Activated CD4-positive, alpha-beta T cell treated with anti-CD3 and anti-CD28 coated beads for 48 hours (primary cell): ENCODE data around the gene CCL7.
"Not testable (repeated sequence)": the region's sequence is repeated elsewhere in the genome, so short reads cannot be mapped to it uniquely, and the experiment has no call there.

Source experiments
- DNase-seq: peaks from one replicate; pipeline ENCODE4 v3.0.0-alpha.2; 2020

Gene CCL7

DNA sequence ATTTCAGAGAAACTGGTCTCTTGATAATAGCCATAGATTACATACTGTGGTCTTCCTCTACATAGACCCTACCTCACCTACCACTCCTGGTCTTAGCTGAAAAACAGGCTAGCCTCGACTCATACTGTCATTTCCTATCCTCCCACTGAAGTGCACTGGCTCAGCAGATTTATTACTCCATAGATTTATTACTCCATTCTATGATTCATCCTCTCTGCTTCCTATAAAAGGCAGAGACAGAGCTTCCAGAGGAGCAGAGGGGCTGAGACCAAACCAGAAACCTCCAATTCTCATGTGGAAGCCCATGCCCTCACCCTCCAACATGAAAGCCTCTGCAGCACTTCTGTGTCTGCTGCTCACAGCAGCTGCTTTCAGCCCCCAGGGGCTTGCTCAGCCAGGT lies at the start of gene CCL7:
CCL7 (plus strand) TSS at position 253 of the 400 bp plus-strand sequence; CDS start at position 323, 70 bp downstream.
- no peak for DNase-seq

DNA sequence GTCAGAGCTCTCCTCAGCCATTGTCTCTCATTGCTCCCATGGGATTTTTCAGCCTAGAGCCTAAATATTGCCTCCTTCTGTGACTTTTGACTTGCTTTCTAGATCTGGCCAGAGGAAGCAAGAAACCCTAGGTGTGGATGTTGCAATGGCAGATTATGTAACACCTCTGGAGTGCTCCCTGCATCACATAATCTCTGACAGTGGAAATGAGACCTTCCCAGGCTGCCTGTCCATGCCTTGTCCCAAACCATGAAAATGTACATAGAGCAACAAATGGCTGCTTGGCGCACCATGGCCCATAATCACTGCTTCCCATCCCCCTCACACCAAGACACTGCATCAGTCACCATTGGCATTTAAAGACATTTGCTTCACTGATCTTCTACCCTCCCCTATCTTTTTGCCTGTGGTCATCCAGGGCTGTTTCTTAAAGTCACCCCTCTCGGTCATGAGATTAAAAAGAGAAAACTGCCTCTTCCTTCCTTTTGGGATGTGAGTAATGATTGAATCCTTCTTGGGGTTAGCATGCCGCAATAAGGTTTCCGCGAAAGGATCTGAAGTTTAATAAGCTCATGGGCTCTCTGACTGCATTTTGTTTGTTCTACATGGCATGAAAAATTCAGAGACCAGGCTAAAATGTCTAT lies 49.1 kb upstream of the CCL7 start:
- DNase-seq = no peak

DNA sequence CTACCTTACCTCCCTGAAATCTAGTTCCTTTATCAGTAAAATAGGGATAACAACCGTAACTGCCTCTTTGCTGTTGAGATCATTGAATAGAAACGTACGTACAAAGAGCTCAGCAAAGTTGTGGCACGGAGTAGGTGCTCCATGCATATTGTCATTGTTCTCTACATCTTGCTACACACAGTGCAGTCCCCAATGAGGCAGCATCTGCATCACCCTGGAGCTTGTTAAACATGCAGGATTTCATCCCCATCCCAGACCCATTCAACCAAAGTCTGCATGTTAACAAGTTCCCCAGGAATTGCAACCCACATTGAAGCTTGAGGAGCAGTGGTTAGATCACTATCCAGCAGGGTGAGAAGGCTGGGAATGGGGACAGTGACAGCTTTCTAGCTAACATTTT lies 48.6 kb upstream of the CCL7 start:
- no peak for DNase-seq

DNA sequence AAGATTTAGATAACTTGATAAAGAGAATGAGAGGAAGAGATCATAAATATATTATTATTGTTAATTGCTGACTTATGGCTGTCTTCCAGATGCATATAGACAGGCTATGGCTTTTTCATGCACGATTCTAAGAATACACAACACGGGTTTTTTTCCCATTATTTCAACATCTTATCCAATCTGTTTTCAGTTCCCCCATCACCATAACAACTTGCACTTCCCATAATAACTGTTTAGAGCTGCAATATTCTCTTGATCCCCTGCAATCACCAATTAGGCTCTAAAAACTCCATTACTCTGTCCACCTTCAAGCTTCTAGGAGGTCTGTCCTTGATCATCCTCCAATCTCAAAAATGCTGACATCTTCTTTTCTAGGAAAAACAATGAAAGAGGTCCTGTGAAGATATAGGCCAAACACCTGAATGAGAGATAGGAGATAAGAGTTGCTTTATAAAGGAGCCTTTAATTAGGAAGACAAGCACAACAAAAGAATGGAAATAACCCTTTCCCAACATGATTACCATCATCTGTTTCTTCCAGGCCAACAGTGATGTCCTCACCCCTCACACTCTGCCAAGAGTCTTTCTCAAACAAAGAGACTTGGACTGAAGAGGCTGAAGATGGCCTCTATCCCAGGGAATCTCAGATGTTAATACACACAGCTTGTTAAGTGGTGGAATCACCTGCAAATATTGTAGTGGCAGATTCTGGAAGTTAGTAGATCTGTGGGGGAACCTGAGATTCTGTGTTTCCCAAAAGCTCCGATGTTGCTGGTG lies 47.1 kb upstream of the CCL7 start:
- DNase-seq = no peak

DNA sequence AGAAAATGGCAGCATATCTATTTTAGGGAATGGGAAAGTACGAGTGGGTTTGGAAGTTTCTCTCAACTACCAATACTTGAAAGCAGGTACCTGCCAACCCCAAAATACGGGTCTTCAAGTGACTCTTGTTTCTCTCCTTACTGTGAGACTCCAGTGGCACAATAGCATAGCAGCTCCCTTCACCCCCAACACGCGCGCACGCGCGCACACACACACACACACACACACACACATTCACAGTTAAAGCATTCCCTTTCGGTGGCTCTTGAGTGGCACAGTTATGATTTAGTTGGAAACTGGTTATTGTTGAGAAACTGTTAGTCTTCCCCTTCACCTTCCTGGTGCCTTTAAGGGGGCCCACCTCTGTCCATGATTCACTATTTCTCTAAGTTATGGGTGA lies 45.0 kb upstream of the CCL7 start:
- DNase-seq = no peak

DNA sequence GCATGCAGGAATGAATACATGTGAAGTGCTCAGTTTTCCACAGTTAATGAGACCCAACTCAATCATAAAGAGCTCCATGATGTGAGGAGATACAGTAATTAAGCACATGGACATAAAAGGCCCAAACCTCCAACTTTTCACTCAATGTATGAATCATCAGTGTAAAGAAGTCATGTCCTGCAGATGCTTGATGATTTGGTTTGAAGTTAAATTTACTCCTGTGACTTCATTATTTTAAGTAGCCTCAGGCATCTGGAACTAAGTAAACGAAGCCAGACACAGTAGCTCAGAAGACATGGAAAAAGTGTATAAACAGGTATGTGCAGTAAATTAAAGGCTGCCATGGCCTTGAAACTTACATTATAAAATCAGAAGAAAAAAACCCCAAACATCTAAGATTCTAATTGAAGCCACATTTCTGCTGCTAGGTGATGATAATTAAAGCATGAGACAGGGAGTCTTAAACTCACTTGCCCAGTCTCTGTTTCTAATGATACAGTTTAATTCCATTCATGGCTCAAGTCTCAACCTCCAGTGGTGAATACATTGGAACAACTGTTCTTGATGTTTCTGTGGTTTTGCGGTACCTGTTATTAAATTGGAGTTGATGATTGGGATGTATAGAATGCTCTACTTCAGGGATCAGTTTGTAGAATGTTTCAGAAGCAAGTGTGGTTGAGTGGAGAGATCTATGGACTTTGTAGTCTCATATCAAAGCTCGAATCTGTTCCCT lies 43.8 kb upstream of the CCL7 start:
- DNase-seq = no peak

DNA sequence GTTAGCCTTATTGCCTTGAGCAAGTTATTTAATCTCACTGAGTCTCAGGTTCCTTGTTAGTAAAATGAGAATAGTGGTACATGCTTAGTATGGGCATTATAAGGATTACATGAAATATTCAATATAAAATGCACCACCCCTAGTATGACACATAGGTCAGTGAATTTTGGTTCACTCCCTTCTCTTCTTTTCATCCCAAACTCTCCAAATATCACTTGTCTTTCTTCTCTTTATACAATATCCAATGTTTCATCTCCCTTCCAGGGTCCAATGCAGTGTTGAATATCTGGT lies 43.3 kb upstream of the CCL7 start:
- DNase-seq = no peak

DNA sequence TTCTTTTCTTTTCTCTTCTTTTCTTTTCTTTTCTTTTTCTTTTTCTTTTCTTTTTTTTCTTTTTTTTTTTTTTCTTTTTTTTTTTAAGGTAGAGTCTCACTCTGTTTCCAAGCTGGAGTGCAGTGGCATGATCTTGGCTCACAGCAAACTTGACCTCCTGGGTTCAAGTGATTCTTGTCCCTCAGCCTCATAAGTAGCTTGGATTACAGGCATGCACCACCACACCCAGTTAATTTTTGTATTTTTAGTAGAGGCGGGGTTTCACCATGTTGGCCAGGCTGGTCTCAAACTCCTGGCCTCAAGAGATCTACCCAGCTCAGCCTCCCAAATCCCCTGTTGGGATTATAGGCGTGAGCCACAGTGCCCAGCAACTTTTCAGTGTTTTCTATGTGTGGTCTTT lies 42.7 kb upstream of the CCL7 start:
- DNase-seq = not testable (repeated sequence)

DNA sequence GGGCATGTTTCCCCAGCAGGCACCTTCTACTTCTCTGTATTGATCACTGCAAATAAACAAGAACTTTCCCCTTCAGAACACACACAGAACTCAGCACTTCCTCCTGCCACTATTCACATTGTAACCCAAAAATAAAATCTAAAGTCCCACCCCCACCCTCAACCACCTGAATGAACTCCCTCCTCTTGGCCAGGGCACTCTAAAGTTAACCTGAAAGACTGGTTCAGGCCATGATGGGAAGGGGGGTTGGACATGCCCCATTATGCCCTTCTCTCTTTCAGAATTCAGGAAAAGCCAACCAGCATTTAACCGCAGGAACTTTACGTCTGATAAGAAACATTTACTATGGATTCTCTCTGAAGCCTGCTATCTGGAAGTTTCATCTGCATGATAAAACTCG lies 42.3 kb upstream of the CCL7 start:
- no peak for DNase-seq

DNA sequence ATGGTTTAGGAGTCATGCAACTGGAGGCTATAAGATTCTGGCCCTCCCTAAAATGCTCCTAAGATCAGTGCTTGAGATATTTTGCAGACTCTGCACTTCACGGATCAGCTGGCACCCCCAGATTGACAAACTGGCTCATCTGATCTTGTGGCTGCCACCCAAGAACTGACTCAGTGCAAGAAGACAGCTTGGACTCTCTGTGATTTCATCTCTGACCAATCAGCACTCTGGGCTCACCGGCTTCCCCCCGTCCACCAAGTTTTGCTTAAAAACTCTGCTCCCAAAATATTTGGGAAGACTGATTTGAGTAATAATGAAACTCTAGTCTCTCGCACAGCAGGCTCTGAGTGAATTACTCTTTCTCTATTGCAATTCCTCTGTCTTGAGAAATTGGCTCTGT lies 41.2 kb upstream of the CCL7 start:
- DNase-seq = no peak

DNA sequence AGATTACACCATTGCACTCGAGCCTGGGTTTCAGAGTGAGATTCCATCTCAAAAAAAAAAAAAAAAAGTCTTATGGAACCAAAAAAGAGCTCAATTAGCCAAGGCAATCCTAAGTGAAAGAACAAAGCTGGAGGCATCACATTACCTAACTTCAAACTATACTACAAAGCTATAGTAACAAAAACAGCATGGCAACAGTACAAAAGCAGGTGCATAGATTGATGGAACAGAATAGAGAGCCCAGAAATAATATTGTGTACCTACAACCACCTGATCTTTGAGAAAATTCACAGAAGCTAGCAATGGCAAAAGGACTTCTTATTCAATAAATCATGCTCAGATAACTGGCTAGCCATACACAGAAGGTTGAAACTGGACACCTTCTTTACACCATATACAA lies 39.7 kb upstream of the CCL7 start:
- DNase-seq = no peak

DNA sequence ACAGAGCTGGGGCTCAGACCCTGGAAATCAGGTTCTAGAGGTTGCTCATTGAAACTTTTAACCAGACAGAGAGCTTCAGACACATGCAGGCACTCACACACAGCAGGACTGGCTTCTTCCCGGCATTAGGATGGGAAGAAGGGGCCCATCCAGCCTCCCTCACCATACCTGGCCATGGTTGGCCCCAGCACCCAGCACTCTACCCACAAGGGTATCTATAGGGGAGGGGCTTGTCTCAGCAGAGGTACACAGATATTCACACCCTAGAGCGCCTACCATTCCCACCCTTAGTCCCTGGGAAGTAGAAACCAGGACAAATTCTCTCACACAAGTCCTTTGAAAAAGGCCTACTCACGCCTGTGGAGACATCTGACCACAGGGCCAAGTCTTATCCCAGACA lies 35.4 kb upstream of the CCL7 start:
- DNase-seq = no peak

DNA sequence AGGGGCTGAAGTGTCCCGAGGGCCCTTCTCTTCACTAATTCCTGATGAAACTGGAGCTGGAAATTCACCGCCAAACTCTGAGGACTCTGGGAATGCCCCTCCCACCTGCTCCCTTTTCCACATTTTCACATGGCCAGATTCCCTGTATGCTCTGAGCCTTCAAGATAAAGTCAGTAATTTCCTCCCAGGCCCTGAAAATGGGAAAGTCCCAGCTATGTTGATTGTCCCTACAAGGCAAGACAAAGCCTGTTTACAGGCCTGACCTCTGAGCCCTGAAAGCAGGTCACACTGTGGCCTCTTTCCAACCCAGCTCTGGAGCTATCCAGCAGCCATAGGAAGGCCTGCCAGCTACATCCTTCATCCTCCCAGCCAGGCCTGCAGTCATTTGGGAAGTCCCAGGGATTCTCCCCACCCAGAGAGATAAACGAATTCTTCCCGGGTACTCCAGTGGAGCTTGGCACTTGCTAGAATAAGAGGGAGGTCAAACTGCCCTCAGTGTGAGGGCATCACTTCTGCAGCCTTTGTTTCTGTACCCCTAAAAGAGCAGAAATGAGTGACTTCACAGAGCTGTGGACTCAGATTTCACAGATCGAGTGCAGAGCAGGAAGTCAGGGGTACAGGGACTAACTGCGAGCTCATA lies 34.5 kb upstream of the CCL7 start:
- DNase-seq = no peak

DNA sequence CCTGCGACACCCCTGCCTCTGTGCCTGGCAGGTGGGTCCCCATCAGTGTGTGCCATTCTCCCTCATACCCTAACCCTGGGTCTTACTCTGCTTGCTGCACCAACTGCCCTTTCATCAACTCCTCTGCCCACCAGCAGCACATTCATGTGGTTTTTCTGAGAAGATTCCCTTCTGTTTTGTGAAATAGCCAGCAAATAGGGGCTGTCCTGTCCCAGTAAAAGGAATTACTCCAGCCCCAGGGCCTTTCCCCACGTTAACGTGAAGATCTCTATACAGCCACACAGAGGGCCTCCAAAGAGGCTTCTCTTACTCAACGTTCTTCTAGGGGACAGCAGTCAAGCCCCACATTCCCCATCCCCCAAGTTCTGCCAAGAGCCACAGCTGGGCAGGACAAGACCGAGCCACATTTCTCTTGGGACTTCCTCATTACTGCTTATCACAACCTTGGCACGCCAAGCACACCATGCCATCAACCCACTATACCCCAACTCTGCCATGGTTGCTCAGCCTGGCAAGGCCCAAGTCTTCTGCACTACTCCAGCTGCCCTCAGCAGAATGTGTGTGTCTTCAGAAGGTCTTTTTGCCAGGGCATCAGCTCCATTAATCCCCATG lies 33.6 kb upstream of the CCL7 start:
- DNase-seq = no peak

DNA sequence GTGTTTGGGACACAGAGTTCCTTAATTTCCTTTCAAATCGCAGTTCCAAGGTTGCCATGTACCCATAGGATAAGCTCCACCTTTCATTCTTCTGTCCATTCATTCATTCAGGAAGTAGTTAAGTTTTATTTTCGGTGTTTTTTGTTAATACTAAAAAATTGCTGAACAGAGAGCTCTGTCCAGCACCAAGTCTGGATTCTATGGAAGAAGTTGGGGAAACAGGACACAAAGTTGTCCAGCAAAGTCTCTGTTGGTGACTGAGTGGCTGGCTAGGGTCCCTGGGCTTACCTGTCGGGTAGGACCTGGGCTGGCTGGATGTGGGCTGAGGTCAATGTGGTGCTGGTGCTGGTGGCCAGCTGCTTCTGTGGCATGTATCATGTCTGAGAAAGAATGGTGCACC lies 32.6 kb upstream of the CCL7 start:
- DNase-seq = no peak

DNA sequence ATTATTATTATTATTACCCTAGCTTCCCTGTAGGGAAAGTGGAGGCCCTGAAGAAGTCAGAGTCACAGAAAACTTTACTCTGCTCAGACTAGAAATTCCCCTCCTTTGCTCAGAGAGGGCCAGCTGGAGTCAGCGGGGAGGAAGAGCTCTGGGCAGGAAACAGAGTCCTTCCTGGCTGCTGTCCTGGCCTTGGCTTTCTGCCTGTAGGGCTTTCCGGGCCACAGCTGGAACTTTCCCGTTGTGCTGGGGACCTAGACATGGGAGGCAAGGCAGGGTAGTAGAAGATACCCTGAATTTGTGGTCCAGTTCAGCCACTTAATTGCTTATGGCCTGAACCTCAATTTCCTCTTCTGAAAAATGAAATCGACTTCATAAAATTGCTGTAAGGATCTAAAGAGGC lies 29.0 kb upstream of the CCL7 start:
- no peak for DNase-seq

DNA sequence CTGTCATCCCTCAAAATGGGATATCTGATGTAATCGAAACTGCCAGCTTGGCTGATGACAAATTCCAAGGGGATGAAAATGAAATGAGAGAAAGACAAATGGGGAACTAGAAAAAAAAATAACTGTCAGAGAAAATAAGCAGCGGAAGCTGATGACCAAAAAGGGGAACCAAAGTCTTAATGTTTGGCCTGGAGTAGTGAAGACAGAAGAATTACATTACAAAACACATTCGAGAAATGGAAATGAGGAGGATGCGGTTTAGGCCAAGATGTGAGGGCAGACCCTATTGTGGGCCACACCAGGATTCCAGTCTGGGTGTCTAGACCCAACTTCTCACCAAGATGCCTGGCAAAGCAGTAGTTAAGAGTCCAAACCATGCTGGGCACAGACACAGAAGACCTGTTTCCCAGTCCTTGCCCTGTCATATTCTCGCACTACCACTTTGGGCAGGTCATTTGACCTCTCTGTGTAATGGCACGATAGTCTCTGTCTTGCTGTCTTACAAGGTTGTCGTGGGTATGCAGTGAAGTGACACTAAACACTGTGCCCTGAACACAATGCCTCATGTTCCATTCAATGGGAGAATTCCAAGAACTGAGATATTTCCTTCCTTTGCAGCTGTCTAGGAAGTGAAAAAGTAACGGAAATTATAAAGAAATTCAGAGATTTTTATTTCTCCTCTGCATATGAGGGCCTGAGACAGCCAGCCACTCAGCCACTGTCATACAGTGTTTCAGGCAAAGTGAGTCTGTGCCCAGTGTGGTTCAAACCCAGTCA lies 27.2 kb upstream of the CCL7 start:
- no peak for DNase-seq

DNA sequence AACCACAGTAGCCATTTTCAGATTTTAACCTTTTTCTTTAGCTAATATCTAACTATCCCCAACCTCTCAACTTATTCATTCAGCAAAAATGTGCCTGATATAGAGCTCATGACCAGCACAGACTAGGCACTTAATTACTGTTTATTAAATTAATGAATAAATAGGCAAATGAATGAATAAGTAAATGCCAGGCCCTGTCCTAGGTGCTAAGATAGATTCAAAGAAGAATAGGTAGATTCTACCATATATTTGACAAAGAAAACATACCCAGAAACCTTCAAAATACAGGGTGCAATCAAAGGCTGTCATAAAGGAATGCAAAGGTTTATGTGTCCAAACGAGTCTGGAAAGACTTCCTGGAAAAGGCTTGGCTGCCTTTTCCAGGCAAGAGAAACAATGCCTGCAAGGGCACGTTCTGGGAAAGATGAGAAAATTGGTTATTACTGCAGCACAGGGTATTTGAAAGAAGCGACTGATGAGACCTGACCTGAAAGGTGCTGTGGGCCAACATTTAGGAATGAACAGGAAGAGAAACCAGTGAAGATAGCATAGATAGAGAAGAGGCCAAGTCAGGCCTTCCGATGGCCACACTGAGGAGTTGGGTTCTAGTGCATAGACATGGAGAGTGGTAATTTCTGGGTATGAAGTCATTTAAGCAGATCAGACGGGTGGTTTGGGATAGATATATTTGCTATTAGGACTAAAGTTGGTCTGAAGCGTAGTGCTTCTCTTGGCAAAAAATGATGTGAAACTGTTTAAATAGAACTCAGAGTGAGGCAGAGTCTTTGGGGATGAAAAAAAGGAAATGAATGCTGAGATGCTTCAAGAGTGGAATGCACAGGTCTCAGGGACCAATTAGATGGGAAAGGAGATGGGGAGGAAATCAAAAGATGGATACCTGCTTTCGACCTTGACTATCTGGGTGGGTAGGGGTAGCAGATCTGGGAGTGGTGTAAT lies 26.4 kb upstream of the CCL7 start:
- no peak for DNase-seq

DNA sequence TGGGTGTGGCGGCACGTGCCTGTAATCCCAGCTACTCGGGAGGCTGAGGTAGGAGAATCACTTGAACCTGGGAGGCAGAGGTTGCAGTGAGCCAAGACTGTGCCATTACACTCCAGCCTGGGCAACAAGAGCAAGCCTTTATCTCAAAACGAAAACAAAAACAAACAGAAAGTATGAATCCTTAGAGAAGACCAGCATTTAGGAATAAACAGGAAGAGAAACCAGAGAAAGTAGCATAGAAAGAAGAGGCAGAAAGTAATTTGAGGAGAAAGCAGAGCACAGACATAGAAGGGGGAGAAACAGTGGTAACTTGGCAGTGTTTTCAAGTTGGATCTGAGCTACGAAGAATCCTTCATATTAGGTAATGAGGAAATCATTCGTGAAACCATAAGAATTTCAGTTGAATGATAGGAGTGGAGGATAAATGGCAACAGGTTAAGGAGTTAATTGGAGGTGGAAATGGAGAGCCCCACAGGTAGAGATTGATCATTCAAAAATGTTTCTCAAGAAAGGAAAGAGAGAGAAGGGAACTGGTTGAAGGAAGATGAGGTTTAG lies 24.6 kb upstream of the CCL7 start:
- no peak for DNase-seq

DNA sequence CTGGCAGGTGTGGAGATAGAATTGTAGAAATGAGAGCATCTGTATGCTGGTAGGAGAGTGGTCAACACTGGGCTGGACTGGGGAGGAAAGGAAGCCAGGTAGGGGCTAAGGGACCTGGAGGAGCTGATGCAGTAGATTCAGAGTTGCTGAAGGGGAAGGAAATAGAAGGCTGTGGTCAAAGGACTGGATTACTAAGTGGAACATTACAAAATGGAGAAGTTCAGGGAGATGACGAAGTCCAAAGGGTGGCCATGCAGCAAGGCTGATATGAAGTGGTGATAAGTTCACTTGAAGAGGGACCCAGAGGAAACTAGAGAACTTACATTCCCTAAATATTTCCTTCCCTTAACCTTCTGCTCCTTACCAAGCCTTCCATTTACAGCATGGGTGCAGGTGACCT lies 23.6 kb upstream of the CCL7 start:
- DNase-seq = no peak

DNA sequence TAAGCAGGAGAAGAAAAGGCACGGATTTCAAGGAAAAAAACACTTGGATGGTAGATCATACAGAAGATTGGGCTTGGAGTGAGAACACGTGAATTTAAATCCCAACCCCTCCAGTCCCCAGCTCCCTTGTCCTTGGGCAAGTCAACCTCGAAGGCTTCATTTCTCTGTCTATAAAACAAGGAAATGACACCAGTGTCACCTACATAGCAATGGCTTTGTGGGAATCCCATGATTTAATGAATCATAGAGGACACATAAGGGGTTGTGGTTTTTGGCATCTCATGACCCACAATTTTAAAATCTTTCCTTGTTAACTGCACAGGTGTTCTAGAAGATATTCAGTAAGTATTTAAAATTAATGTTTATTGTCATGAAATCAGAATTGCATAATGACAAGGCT lies 23.1 kb upstream of the CCL7 start:
- DNase-seq = no peak
